ENCODE measurements around the gene GIPR. TPM values are rescaled to one million over a fixed set of nuclear protein-coding genes. Genes with fewer than 3 reads are reported as not detected.
A peak's percentile ranks its signal among the peaks of the same experiment; 100 is the strongest.

GIPR gene
- total and polyA plus RNA-seq, 4 experiments from 2014 or later = 0.12 to 6.4 (median 6.1) TPM; not detected in 1

GRCh38 chr19:45632468-45633196, 35.4 kb upstream of the GIPR start:
- Mint-ChIP-seq H3K27me3 (no peaks in the 10 kb centered on the region), H3K27ac (peak overlapping the region in 3 of 7 donors; percentile 57 to 88 (median 70))

GRCh38 chr19:45636275-45636674, 31.7 kb upstream of the GIPR start:
- intact Hi-C loops (cut with micrococcal nuclease) = no loop called here
- H3K4me1 Mint-ChIP-seq = peaks cover 12 to 28% (median 15%) of the 10 kb centered on the region in 4 donors
- Histone ChIP-seq H3K4me3 (ENCODE audit: low read length in 2 of 2) (no peak overlapping the region), H3K9me3 (ENCODE audit: control insufficient read depth in 1 of 2, low read length in 2 of 2) (no peaks in the 10 kb centered on the region), H3K27ac (ENCODE audit: low read depth, low read length) (no peak overlapping the region), H3K36me3 (ENCODE audit: insufficient read depth, low read length) (no peaks in the 10 kb centered on the region), H3K4me1 (ENCODE audit: insufficient read depth, low read length) (peaks cover 30% of the 10 kb centered on the region), H3K27me3 (ENCODE audit: insufficient read depth, low read length) (no peaks in the 10 kb centered on the region)
- ChIA-PET CTCF (ENCODE audit: partially characterized antibody) (no interaction called here), POLR2A (ENCODE audit: partially characterized antibody) (no interaction called here)
- no peak overlapping the region for H3K4me3 Mint-ChIP-seq
- H3K27ac Mint-ChIP-seq = peak overlapping the region in 1 of 7 donors; percentile 63
- no peaks in the 10 kb centered on the region for H3K27me3 Mint-ChIP-seq
- DNase-seq = no peak
- H3K9me3 Mint-ChIP-seq = no peaks in the 10 kb centered on the region
- H3K36me3 Mint-ChIP-seq = peaks cover 0 to 12% of the 10 kb centered on the region in 2 donors

More at GRCh38 chr19:45632468-45633196, 35.4 kb upstream of the GIPR start:
- intact Hi-C loops (cut with micrococcal nuclease) = no loop called here
- ChIA-PET POLR2A (ENCODE audit: partially characterized antibody) (no interaction called here), CTCF (ENCODE audit: partially characterized antibody) (no interaction called here)
- no peaks in the 10 kb centered on the region for H3K27me3 ChIP-seq (ENCODE audit: insufficient read depth, low read length)
- no peak overlapping the region for H3K4me3 Mint-ChIP-seq
- no peak overlapping the region for H3K4me3 ChIP-seq (ENCODE audit: low read length in 2 of 2)
- no peak overlapping the region for H3K27ac ChIP-seq (ENCODE audit: low read depth, low read length)
- no peaks in the 10 kb centered on the region for H3K9me3 ChIP-seq (ENCODE audit: control insufficient read depth in 1 of 2, low read length in 2 of 2)
- H3K4me1 Mint-ChIP-seq = no peaks in the 10 kb centered on the region
- no peaks in the 10 kb centered on the region for H3K9me3 Mint-ChIP-seq
- no peaks in the 10 kb centered on the region for H3K4me1 ChIP-seq (ENCODE audit: insufficient read depth, low read length)
- peak in 1 of 5 donors; percentile 16 for DNase-seq
- H3K36me3 Mint-ChIP-seq = peaks cover 0 to 17% of the 10 kb centered on the region in 2 donors
- H3K36me3 ChIP-seq (ENCODE audit: insufficient read depth, low read length) = peaks cover 11% of the 10 kb centered on the region

- Mint-ChIP-seq H3K27ac (no peak overlapping the region), H3K9me3 (no peaks in the 10 kb centered on the region)
These were observed 31.1 kb upstream of the GIPR start for GRCh38 chr19:45636902-45637301.

GRCh38 chr19:45637890-45638667, 29.9 kb upstream of the GIPR start:
- ChIA-PET CTCF (ENCODE audit: partially characterized antibody) (interaction anchor here (0.7 to 2.2 kb wide), 9 partner anchors 10 to 152 kb away, joined by 3 to 10 read pairs (median 4); no protein-coding TSS in a partner anchor), POLR2A (ENCODE audit: partially characterized antibody) (interaction anchor here (1.3 kb wide), 1 partner anchor 17 kb away, joined by 3 read pairs; no protein-coding TSS in a partner anchor)
- Histone ChIP-seq H3K27ac (ENCODE audit: low read depth, low read length) (peak overlapping the region; percentile 69), H3K36me3 (ENCODE audit: insufficient read depth, low read length) (no peaks in the 10 kb centered on the region), H3K9me3 (ENCODE audit: control insufficient read depth in 1 of 2, low read length in 2 of 2) (no peaks in the 10 kb centered on the region), H3K4me1 (ENCODE audit: insufficient read depth, low read length) (peaks cover 43% of the 10 kb centered on the region), H3K4me3 (ENCODE audit: low read length in 2 of 2) (peak overlapping the region in 1 of 2 donors; percentile 93), H3K27me3 (ENCODE audit: insufficient read depth, low read length) (no peaks in the 10 kb centered on the region)
- DNase-seq = no peak
- intact Hi-C loops (cut with micrococcal nuclease) = no loop called here
- H3K4me3 Mint-ChIP-seq = peak overlapping the region; percentile 43 to 98 (median 94)
- H3K27me3 Mint-ChIP-seq = no peaks in the 10 kb centered on the region
- peaks cover 0 to 10% of the 10 kb centered on the region in 2 donors for H3K36me3 Mint-ChIP-seq
- H3K4me1 Mint-ChIP-seq = peaks cover 20 to 42% (median 27%) of the 10 kb centered on the region in 4 donors
- H3K9me3 Mint-ChIP-seq = no peaks in the 10 kb centered on the region
- peak overlapping the region in 1 of 7 donors; percentile 24 for H3K27ac Mint-ChIP-seq

More at GRCh38 chr19:45636902-45637301, 31.1 kb upstream of the GIPR start:
- no peak overlapping the region for H3K4me3 Mint-ChIP-seq
- Histone ChIP-seq H3K4me3 (ENCODE audit: low read length in 2 of 2) (no peak overlapping the region), H3K9me3 (ENCODE audit: control insufficient read depth in 1 of 2, low read length in 2 of 2) (no peaks in the 10 kb centered on the region), H3K4me1 (ENCODE audit: insufficient read depth, low read length) (peaks cover 36% of the 10 kb centered on the region), H3K27me3 (ENCODE audit: insufficient read depth, low read length) (no peaks in the 10 kb centered on the region), H3K36me3 (ENCODE audit: insufficient read depth, low read length) (no peaks in the 10 kb centered on the region), H3K27ac (ENCODE audit: low read depth, low read length) (no peak overlapping the region)
- peaks cover 16 to 34% (median 20%) of the 10 kb centered on the region in 4 donors for H3K4me1 Mint-ChIP-seq
- H3K36me3 Mint-ChIP-seq = peaks cover 0 to 12% of the 10 kb centered on the region in 2 donors
- H3K27me3 Mint-ChIP-seq = no peaks in the 10 kb centered on the region
- ChIA-PET CTCF (ENCODE audit: partially characterized antibody) (interaction anchor here (0.7 to 1.9 kb wide), 4 partner anchors 9 to 1755 kb away, joined by 3 to 10 read pairs (median 3); no protein-coding TSS in a partner anchor), POLR2A (ENCODE audit: partially characterized antibody) (interaction anchor here (0.6 to 0.7 kb wide), 2 partner anchors 14 to 30 kb away, joined by 3 to 5 read pairs; no protein-coding TSS in a partner anchor)
- intact Hi-C loops (cut with micrococcal nuclease) = no loop called here
- no peak for DNase-seq

GRCh38 chr19:45638930-45639729, 28.9 kb upstream of the GIPR start, which contains the start of gene EML2:
TSS of gene EML2 (minus strand) at chr19:45639397. CDS start at chr19:45639376, 21 bp downstream.
- DNase-seq = peak; percentile 33 to 57 (median 41)
- H3K9me3 Mint-ChIP-seq = no peaks in the 10 kb centered on the region
- H3K9me3 ChIP-seq (ENCODE audit: control insufficient read depth in 1 of 2, low read length in 2 of 2) = no peaks in the 10 kb centered on the region
- H3K4me3 Mint-ChIP-seq = peak within 1 kb of the TSS; percentile 93 to 98 (median 95)
- no peaks in the 10 kb centered on the region for H3K27me3 Mint-ChIP-seq
- peak within 1 kb of the TSS; percentile 90 to 95 (median 93) for H3K27ac Mint-ChIP-seq
- intact Hi-C loops (cut with micrococcal nuclease) = no loop called here
- peak within 1 kb of the TSS; percentile 88 to 93 for H3K4me3 ChIP-seq (ENCODE audit: low read length in 2 of 2)
- H3K27me3 ChIP-seq (ENCODE audit: insufficient read depth, low read length) = no peaks in the 10 kb centered on the region
- H3K4me1 Mint-ChIP-seq = peaks cover 23 to 50% (median 32%) of the 10 kb centered on the region in 4 donors
- ChIA-PET CTCF (ENCODE audit: partially characterized antibody) (interaction anchor here (0.7 to 2.2 kb wide), 8 partner anchors 8 to 154 kb away, joined by 3 to 7 read pairs (median 4); no protein-coding TSS in a partner anchor), POLR2A (ENCODE audit: partially characterized antibody) (interaction anchor here (0.6 to 1.2 kb wide), 3 partner anchors 42 to 110 kb away, joined by 3 read pairs; no protein-coding TSS in a partner anchor)
- H3K27ac ChIP-seq (ENCODE audit: low read depth, low read length) = peak within 1 kb of the TSS; percentile 69
- peaks cover 0 to 8% of the 10 kb centered on the region in 2 donors for H3K36me3 Mint-ChIP-seq
- no peaks in the 10 kb centered on the region for H3K36me3 ChIP-seq (ENCODE audit: insufficient read depth, low read length)
- peaks cover 51% of the 10 kb centered on the region for H3K4me1 ChIP-seq (ENCODE audit: insufficient read depth, low read length)

GRCh38 chr19:45640849-45641273, 27.2 kb upstream of the GIPR start:
- H3K27ac Mint-ChIP-seq = peak overlapping the region; percentile 93 to 98 (median 97)
- peaks cover 60% of the 10 kb centered on the region for H3K4me1 ChIP-seq (ENCODE audit: insufficient read depth, low read length)
- peak overlapping the region; percentile 98 for H3K27ac ChIP-seq (ENCODE audit: low read depth, low read length)
- H3K36me3 Mint-ChIP-seq = peaks cover 0 to 6% of the 10 kb centered on the region in 2 donors
- DNase-seq = peak in 1 of 5 donors; percentile 16
- peak overlapping the region; percentile 86 to 93 (median 91) for H3K4me3 Mint-ChIP-seq
- H3K36me3 ChIP-seq (ENCODE audit: insufficient read depth, low read length) = no peaks in the 10 kb centered on the region
- no peaks in the 10 kb centered on the region for H3K27me3 ChIP-seq (ENCODE audit: insufficient read depth, low read length)
- ChIA-PET POLR2A (ENCODE audit: partially characterized antibody) (interaction anchor here (1.3 to 3.1 kb wide), 11 partner anchors 11 to 262 kb away, joined by 3 to 29 read pairs (median 8); partner anchors contain the start of genes FOSB, MYPOP and OPA3), CTCF (ENCODE audit: partially characterized antibody) (interaction anchor here (0.6 to 4.4 kb wide), 10 partner anchors 26 to 155 kb away, joined by 3 to 121 read pairs (median 10); partner anchors contain the start of genes OPA3, QPCTL and SNRPD2)
- intact Hi-C loops (cut with micrococcal nuclease) = loop anchor here (1.0 kb wide), 1 partner anchor 57 kb away; the partner anchor contains the start of gene OPA3
- H3K4me1 Mint-ChIP-seq = peaks cover 23 to 53% (median 34%) of the 10 kb centered on the region in 4 donors
- H3K9me3 ChIP-seq (ENCODE audit: control insufficient read depth in 1 of 2, low read length in 2 of 2) = no peaks in the 10 kb centered on the region
- H3K27me3 Mint-ChIP-seq = no peaks in the 10 kb centered on the region
- H3K9me3 Mint-ChIP-seq = no peaks in the 10 kb centered on the region
- peak overlapping the region in 1 of 2 donors; percentile 64 for H3K4me3 ChIP-seq (ENCODE audit: low read length in 2 of 2)
